Measurements from ENCODE around the gene KLK5.
"Not testable (repeated sequence)": the region's sequence is repeated elsewhere in the genome, so short reads cannot be mapped to it uniquely, and the experiment has no call there.

Gene KLK5

GRCh38 chr19:50896591-50897190 is 56.1 kb downstream of the KLK5 start:
- no peak overlapping the region for H3K27ac ChIP-seq
- DNase-seq (ENCODE audit: low read depth, low spot score) = no peak
- H3K9ac ChIP-seq (ENCODE audit: insufficient read length) = no peak overlapping the region

GRCh38 chr19:50896089-50896590 is 56.7 kb downstream of the KLK5 start:
- not testable (repeated sequence) for H3K4me3 ChIP-seq; H3K9me3 ChIP-seq (ENCODE audit: low read depth, low read length); DNase-seq (ENCODE audit: low read depth, low spot score); H3K9ac ChIP-seq (ENCODE audit: insufficient read length); H3K36me3 ChIP-seq (ENCODE audit: insufficient read depth, low read length); H3K27ac ChIP-seq

More at GRCh38 chr19:50896591-50897190, 56.1 kb downstream of the KLK5 start:
- TF ChIP-seq EZH2 (IDR thresholded peaks at IDR 0.05) = no peak
- no peak for TF ChIP-seq POLR2AphosphoS5 (IDR thresholded peaks at IDR 0.05; ENCODE audit: borderline replicate concordance, low read depth, low read length)
- Histone ChIP-seq H3K36me3 (ENCODE audit: insufficient read depth, low read length) (no peaks in the 10 kb centered on the region), H3K4me3 (no peak overlapping the region), H3K9me3 (ENCODE audit: low read depth, low read length) (no peaks in the 10 kb centered on the region)

GRCh38 chr19:50894478-50895356 is 58.1 kb downstream of the KLK5 start:
- Histone ChIP-seq H3K9ac (ENCODE audit: insufficient read length) (no peak overlapping the region), H3K27ac (no peak overlapping the region), H3K9me3 (ENCODE audit: low read depth, low read length) (no peaks in the 10 kb centered on the region), H3K4me3 (no peak overlapping the region), H3K36me3 (ENCODE audit: insufficient read depth, low read length) (no peaks in the 10 kb centered on the region)
- no peak for DNase-seq (ENCODE audit: low read depth, low spot score)
- TF ChIP-seq EZH2 (IDR thresholded peaks at IDR 0.05) = no peak
- no peak for TF ChIP-seq POLR2AphosphoS5 (IDR thresholded peaks at IDR 0.05; ENCODE audit: borderline replicate concordance, low read depth, low read length)
- no peak for TF ChIP-seq FOXP2 (optimal IDR thresholded peaks at IDR 0.05; ENCODE audit: control extremely low read depth, extremely low read length, insufficient read depth)
